GM12874 (cell line): ENCODE measurements around the gene NOXO1.

Experiments
- CTCF ChIP-seq: IDR thresholded peaks from 2 replicates; pipeline ENCODE4 v1.5.1; 2011; ENCODE audit warnings: low read depth, mild to moderate bottlenecking, control low read depth, low read length, moderate library complexity; ENCODE audit not compliant: insufficient read depth

NOXO1 gene

DNA sequence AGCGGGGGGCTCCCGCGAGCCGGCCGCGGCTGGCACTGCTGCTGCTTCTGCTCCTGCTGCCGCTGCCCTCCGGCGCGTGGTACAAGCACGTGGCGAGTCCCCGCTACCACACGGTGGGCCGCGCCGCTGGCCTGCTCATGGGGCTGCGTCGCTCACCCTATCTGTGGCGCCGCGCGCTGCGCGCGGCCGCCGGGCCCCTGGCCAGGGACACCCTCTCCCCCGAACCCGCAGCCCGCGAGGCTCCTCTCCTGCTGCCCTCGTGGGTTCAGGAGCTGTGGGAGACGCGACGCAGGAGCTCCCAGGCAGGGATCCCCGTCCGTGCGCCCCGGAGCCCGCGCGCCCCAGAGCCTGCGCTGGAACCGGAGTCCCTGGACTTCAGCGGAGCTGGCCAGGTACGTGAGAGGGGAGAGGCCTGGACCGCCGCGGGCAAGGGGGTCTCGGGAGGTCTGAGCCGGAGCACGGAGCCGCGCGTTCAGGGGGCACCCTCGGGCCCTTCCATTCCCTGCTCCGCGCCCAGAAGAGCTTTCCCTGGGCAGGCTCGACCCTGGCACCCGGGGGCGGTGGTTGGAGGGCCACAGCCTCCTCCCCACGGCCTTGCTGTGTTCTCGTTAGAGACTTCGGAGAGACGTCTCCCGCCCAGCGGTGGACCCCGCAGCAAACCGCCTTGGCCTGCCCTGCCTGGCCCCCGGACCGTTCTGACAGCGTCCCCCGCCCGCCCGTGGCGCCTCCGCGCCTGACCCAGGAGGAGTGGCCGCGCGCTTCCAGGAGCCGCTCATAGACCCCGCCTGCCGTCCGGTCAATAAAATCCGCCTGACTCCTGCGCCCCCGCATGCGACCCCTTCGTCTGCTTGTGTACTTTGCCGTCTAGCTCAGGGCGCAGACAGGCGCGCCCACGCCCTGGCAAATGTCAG lies 38.9 kb upstream of the NOXO1 start:
- no peak for TF ChIP-seq CTCF

DNA sequence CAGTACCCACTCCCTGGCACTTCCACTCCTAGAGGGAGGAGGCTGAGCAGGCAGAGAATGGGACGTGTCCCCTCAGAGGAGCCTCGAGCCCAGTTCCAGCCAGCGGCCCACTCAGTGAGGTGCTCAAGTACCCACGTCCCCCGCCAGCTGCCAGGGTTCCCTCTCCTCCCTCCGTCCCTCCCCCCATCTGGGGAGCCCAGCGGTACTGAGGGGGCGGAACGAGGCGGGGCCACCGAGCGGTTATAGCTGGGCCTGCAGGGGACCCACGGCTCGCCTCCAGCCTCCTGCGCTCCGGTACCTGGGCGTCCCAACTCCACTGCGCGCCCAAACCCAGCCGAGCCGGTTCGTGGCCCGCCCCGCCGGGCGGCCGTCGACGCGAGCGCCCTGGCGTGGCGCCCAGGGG lies 38.2 kb upstream of the NOXO1 start, which contains the start of gene NPW:
TSS of gene NPW (plus strand) at position 268 of the 403 bp plus-strand sequence.
- TF ChIP-seq CTCF, result no peak

DNA sequence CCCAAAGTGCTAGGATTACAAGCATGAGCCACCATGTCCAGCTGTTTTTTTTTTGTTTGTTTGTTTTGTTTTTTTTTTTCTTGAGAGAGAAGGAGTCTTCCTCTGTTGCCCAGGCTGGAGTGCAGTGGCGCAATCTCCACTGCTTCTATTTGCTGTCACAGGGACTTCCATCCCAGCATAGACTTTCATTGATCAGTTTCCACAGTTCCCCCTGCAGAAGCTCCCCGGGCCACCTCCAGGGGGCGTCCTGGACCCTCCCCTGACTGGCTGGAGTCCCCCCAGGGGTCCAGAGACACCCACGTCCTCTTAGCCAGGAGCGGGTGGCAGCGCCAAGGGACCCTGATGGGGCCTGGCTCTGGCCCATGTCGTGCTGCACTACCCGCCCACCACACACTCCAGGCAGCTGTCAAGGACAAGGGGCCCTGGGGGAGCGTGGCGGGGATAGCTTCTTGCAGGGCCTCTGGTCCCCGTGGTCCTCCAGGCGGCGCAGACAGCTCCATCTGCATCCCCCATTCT lies 35.2 kb upstream of the NOXO1 start:
- peak; percentile 64 for TF ChIP-seq CTCF

DNA sequence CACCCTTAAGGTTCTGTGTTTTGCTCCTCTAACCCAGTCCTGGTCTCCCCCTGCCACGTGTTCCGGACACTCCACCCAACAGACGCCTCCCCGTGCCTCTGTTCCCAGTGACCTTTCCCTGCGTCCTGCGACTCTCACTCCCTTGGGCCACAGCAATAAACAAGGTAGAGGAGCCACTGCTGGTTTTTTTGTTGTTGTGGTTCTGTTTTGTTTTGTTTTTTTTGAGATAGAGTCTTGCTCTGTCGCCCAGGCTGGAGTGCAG lies 34.6 kb upstream of the NOXO1 start:
- TF ChIP-seq CTCF, result no peak

GRCh38 chr16:2015117-2015946 lies 34.1 kb upstream of the NOXO1 start:
- no peak for TF ChIP-seq CTCF

- TF ChIP-seq CTCF, result no peak
These were observed 32.3 kb upstream of the NOXO1 start for GRCh38 chr16:2013527-2013926.

DNA sequence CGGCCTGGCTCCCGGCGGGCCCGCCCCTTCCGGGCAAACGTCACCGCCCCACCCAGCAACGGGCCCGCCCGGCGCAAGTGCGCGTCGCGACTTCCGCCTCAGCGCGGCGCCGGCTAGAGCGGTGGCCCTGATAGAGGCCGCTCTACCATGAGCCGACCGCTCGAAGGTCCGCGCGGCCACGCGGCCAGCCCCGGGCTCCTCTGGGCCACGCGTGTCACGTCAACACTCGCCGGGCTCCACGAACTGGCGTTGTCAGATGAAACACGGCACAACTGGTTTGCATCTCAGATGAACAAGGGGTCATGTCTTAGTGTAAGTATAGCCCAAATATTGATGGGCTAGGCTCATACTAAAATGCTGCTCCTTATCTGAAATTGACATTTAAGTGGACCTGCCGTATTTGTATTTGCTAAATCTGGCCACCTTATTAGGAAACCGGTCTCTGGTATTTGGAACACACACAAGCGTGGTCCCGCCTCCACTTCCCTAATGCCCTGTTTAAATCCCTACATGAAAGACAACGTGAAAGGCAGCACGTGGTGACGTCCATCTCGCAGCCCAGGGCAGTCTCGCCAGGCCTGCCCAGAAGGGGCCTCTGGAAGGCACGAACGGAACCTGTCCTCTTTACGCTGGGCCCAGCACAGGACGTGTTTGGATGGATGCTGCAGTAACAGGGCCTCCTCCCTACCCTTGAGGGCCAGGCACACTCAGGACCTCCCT lies 28.7 kb upstream of the NOXO1 start, which contains the start of gene ZNF598:
TSS of gene ZNF598 (minus strand) at position 31 of the 720 bp plus-strand sequence.
- TF ChIP-seq CTCF, result no peak; the same call in 1 of the 2 replicates
